Coronary artery (tissue), 2 donors: ENCODE data around the gene TEAD1.

Experiments
- DNase-seq: peaks from one replicate; pipeline ENCODE4 v3.0.0-alpha.2; 2017; ENCODE audit warnings: low spot score
- H3K27ac ChIP-seq, 2 donors: fragments of 200-600 bp; sonication (generic); one replicate each; pipeline ENCODE4 v1.5.1; 2016 to 2019
- H3K4me3 ChIP-seq: fragments of 200-600 bp; sonication (generic); 2 replicates; pipeline ENCODE4 v1.5.1; 2016; ENCODE audit warnings: mild to moderate bottlenecking, moderate library complexity
- TF ChIP-seq, protein P1 (sequence below): fragments of 200-600 bp; sonication (generic); IDR thresholded peaks from one replicate; pipeline ENCODE4 v1.5.1; 2019; ENCODE audit warnings: antibody characterized with exemption

TEAD1 gene

DNA sequence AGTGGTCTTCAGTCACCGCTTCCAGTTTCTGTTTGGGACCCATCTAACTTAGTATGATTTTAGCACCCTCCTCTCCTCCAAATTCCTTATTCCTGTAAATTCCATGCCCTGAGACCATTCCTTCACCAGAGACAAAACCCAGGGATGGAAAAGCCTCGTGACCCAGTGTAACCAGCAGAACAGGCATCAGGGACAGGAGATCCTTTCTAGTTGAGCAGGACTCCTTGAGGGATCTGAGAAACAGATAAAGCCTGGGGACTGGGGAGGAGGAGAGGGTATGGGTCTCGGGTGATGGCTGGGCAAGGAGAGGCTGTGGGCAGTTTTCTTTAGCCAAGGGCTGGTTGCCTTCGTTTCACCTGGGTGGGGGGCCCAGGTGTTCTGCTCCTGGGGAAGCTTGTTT is 40.9 kb downstream of the TEAD1 start:
- no peak overlapping the region for H3K4me3 ChIP-seq
- no peak for DNase-seq
- TF ChIP-seq, protein P1, sequence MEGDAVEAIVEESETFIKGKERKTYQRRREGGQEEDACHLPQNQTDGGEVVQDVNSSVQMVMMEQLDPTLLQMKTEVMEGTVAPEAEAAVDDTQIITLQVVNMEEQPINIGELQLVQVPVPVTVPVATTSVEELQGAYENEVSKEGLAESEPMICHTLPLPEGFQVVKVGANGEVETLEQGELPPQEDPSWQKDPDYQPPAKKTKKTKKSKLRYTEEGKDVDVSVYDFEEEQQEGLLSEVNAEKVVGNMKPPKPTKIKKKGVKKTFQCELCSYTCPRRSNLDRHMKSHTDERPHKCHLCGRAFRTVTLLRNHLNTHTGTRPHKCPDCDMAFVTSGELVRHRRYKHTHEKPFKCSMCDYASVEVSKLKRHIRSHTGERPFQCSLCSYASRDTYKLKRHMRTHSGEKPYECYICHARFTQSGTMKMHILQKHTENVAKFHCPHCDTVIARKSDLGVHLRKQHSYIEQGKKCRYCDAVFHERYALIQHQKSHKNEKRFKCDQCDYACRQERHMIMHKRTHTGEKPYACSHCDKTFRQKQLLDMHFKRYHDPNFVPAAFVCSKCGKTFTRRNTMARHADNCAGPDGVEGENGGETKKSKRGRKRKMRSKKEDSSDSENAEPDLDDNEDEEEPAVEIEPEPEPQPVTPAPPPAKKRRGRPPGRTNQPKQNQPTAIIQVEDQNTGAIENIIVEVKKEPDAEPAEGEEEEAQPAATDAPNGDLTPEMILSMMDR: no peak
- H3K27ac ChIP-seq: no peak overlapping the region

DNA sequence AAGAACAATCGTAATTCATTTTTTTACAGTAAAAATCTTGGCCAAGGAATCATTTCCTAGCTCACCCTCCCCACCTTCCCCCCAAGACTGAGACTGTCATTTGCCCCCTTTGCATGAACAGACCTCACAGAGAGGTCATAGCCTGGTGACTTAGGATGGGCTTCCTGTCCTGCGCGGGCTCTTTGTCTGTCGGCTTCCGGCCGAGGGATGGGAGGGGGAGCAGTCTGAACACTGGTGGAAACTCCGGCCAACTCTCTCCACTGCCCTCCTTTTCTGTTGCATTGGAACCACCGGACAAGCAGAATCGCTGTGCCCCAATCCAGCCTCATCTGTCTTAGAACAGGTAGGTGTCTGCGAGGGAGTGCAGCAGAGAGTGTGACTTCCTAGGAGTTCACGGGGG is 41.7 kb downstream of the TEAD1 start:
- H3K27ac ChIP-seq: no peak overlapping the region
- no peak for DNase-seq
- TF ChIP-seq, protein P1: no peak
- no peak overlapping the region for H3K4me3 ChIP-seq

DNA sequence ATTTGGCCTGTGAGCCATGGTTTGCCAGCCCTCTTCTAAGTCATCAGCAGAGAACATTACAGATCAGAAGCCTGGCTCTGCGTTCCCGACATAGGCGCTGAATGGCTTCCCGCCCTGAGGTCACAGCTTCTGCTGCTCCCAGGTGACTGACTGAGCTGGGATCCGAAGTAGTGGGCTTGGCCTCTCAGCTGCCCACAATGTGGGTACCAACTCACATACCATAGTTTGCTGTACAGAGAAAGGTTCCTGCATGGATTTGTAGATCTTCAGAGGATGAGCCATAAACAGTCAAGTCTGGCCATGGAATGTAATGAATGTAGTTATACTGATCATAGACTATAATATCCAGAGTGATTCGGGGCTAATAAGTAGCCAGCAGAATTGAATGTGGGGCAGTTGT is 42.6 kb downstream of the TEAD1 start:
- H3K27ac ChIP-seq: no peak overlapping the region
- DNase-seq: no peak
- no peak overlapping the region for H3K4me3 ChIP-seq
- TF ChIP-seq, protein P1: no peak

DNA sequence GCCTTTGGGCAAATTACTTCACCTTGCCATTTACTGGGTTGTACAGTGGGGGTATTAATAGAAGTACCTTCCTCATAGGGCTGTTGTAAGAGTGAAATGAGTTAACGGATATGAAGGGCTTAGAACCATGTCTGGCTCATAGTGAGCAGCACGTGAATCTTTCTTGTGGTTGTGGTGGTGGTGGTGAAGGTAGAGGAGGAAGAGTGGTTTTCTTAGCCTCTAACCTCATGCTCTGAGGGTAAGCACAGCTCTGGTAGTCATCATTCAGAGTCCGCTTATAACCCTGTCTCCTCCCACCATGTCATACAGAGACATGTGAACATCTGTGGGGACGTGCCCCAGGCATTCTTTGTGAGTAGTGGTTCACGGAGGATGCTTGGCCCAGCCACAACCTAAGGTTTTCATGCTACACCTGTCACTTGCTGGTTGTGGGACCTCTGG is 43.6 kb downstream of the TEAD1 start:
- no peak overlapping the region for H3K4me3 ChIP-seq
- TF ChIP-seq, protein P1: no peak
- no peak overlapping the region for H3K27ac ChIP-seq
- DNase-seq: no peak

DNA sequence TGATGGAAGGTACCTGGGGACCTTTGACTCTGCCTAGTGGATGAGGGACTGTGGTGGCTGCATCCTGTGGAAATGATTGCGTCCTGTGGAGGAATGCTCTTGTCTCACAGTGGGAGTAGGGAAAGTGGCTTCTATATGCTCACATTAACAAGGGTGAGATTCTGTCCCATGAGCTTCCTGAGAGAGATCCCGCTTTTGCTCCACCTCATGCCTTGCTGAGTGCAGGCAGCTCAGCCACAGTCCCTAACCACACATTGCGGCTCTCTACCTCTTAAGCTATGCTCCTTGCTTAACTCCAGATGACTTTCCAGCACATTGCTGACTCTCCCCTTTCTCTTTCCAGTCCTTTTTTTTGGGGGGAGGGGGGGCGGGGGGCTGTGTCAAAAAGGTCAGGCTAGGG is 45.0 kb downstream of the TEAD1 start:
- TF ChIP-seq, protein P1: no peak
- Histone ChIP-seq H3K27ac (no peak overlapping the region), H3K4me3 (no peak overlapping the region)
- DNase-seq: no peak

DNA sequence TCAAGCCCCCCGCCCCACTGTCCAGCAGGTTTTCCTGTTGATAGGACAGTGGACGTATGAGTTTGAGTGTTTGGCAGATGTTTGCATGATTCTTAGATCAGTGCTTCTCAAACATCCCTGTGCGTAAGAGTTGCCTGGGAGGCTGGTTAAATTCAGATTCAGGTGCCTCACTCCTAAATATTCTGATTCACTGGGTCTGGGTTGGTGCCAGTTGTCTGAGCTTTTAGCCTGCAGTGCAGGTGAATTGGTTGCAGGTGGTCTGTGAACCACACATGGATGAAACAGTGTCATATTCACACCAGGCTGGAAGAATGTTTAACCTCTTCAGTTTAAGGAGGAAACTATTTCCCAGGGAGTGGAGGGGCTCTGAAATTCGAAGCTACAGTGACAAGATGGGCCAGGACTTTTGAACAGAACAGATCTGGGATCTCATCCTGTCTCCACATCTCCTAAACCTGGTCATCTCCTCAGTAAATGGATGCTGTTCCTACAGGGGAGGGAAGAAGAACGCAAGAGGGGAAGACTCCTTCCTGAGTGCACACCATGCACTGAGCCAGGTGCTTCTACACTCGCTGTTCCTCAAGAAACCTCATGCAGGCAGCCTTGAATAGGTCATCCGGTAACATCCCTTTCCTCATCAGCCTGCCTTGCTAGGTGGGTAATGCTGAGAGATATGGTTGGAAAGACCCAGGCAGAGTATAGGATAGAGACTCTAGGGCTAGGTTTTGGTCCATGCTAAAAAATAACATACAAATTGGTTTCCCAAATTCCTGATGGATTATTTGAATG is 47.8 kb downstream of the TEAD1 start:
- no peak overlapping the region for H3K27ac ChIP-seq

More for the DNA sequence above, 47.8 kb downstream of the TEAD1 start:
- TF ChIP-seq, protein P1: no peak
- no peak overlapping the region for H3K4me3 ChIP-seq
- no peak for DNase-seq
